Left renal cortex interstitium (tissue), 4 donors: ENCODE data around the gene BOC. TPM values are rescaled to one million over a fixed set of nuclear protein-coding genes. Genes with fewer than 3 reads are reported as not detected.

ENCODE experiments used
- DNase-seq, 4 donors: peaks; one replicate each; pipeline ENCODE4 v3.0.0-alpha.2; 2013; ENCODE audit warnings: low read depth in 4 of 4, low spot score in 2 of 4, missing footprints in 1 of 4
- polyA plus RNA-seq, 4 donors: library from polyadenylated mRNA; unstranded; fragments of 120-200 nt; gene quantifications; one replicate each; pipeline ENCODE4 v1.2.1, GENCODE V29; 2013; ENCODE audit not compliant: insufficient read length in 4 of 4

The BOC gene
- polyA plus RNA-seq, 4 donors = 22.9 to 38.1 (median 30.0) TPM

- DNase-seq = no peak
Observed at GRCh38 chr3:113247675-113248458, 36.5 kb downstream of the BOC start.

- DNase-seq = no peak
Observed at GRCh38 chr3:113249111-113249510, 37.8 kb downstream of the BOC start.

DNA sequence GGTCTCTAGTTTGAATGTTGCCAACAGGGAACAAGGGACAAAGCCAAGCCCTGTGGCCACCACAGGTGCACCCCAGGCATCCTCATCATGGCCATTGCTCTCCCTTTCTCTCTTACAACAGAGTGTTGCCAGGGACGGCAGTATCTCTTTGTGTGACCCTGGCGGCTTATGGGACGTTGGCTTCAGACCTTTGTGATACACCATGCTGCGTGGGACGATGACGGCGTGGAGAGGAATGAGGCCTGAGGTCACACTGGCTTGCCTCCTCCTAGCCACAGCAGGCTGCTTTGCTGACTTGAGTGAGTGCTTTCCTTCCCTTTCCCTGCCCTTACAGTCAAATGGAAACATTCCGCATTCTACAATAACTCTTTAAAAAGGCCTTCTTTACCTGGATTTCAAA, 38.2 kb downstream of the BOC start:
- no peak for DNase-seq

DNA sequence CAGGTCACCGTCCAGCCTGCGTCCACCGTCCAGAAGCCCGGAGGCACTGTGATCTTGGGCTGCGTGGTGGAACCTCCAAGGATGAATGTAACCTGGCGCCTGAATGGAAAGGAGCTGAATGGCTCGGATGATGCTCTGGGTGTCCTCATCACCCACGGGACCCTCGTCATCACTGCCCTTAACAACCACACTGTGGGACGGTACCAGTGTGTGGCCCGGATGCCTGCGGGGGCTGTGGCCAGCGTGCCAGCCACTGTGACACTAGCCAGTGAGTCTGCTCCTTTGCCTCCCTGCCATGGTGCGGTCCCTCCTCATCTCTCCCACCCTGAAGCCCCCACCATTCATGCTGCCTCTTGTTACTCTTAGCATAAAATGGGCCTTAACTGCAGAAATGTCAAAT, 39.2 kb downstream of the BOC start:
- DNase-seq = no peak

DNA sequence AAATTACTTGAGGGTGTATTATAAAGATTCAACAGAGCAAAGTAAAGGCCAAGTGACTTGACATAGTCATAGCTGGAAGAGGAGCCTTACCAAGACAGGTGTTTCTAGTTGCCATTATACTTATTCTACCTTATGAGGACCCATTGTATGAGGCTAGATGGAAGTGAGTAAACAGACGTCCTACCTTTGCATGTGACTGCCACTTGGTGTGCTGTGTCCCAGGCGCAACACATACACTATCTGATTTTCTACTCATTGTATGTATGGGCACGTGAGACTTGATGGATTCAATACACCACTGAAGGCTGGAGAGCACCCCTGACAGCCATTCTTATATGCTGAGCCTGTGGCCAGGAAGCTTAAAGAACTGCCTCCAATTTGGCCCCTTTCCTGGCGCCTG, 40.5 kb downstream of the BOC start:
- no peak for DNase-seq

GRCh38 chr3:113252553-113252952, 41.2 kb downstream of the BOC start:
- no peak for DNase-seq

DNA sequence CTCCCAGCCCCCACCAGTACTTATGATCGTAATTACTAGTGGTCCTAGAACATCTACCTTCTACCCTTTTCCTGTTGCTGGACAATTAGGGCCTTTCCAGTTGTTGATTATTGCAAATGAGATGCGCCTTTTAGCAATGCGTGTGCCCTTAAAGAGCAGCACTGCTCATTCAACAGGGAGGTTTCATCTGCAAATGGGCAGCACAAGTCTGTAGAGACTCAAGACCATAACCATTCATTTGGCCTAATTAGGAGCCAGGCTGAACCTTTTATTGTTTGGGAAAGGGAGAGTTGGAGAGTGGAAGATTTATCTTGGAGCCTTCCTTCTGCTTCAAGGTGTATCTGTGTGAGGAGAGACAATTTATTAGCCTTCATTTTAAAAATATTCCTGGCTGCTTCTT, 42.3 kb downstream of the BOC start:
- DNase-seq = no peak

DNA sequence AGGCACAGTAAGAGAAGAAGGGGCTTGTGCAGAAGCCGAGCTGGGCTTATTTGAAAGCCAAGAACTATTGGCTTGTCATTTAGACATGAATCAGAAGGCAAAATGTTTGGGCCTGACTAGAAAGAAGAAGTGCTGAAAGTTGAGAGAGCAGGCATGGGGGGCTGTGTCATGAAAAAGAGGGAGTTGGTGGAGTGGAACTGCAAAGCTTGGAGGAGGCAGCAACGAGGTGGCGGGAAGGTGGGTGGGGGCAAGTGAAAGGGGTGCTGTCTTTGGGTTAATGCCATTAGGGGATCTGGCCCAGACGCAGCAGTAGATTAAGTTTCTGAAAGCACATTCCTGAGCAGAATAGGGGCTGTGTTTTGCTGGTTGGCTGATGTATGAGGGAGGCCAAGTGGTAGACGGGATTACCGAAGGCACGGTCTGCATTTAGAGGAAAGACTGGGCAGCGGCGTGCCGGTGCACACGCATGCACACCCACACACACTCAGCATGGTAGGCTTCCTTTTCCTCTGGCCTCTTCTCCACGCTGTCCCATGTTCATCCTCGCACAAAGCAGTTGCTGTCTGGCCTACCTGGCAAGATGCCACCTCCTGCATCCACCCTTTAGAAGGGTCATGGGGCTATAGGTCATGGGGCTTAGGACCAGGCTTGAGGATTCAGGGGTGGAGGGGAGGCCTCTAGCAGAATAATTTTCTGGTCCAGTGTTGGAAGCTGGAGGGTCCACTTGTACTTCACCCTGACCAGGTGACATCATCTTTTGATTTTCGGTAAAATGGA, 43.0 kb downstream of the BOC start:
- no peak for DNase-seq

- DNase-seq = no peak
Observed at GRCh38 chr3:113255100-113255853, 43.9 kb downstream of the BOC start.

- no peak for DNase-seq
Observed at GRCh38 chr3:113255854-113256615, 44.7 kb downstream of the BOC start.

GRCh38 chr3:113258361-113258760, 47.0 kb downstream of the BOC start:
- no peak for DNase-seq

GRCh38 chr3:113259196-113259595, 47.8 kb downstream of the BOC start:
- DNase-seq = no peak

DNA sequence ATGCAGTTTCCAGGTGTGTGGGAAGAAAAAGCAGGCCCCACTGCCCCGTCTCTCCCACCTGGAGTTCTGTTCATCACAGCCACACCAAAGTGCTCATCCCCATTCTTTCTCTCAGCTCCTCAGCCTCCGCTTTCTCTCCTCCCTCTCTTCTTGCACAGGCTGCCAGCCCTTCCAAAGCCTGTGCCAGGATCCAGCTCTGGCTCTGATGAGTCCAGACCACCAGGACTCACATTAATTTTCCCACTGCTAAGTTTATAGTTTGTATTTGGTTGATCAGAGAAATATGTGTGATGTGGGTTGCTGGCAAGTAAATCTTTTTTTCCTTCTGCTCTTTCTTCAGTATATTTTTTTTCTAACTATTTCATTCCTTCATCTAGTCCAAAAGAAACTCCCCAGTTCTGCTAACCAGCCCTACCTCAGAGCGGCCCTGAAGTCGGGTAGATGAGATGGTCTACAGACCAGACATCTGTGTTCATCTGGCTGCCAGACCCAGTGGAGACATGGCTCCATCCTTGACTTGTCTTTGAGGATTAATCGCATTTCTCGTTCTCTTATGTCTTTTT, 49.8 kb downstream of the BOC start:
- DNase-seq = no peak

- DNase-seq = no peak
Observed at GRCh38 chr3:113261626-113262303, 50.4 kb downstream of the BOC start.

- DNase-seq = no peak
Observed at GRCh38 chr3:113262304-113262665, 50.9 kb downstream of the BOC start.

DNA sequence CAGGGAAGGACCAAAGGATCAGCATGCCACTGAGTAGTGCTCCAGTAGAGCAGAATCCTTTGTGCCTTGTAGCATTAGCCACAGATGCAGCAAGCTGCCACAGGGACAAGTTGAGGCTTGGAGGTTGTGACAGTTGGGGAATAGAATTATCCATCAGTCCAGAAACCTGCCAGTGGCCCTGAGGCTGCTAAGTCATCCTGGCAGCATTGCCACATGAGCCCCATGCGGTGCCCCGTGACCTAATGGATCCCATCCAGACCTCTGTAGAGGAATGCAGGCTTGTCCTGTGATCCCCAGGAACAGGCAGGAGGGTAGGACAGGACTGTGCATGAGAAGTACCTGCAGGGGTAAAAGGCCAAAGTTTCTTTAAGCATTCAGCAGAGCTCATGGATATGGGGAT, 51.7 kb downstream of the BOC start:
- no peak for DNase-seq

- DNase-seq = no peak
Observed at GRCh38 chr3:113263778-113264177, 52.4 kb downstream of the BOC start.

DNA sequence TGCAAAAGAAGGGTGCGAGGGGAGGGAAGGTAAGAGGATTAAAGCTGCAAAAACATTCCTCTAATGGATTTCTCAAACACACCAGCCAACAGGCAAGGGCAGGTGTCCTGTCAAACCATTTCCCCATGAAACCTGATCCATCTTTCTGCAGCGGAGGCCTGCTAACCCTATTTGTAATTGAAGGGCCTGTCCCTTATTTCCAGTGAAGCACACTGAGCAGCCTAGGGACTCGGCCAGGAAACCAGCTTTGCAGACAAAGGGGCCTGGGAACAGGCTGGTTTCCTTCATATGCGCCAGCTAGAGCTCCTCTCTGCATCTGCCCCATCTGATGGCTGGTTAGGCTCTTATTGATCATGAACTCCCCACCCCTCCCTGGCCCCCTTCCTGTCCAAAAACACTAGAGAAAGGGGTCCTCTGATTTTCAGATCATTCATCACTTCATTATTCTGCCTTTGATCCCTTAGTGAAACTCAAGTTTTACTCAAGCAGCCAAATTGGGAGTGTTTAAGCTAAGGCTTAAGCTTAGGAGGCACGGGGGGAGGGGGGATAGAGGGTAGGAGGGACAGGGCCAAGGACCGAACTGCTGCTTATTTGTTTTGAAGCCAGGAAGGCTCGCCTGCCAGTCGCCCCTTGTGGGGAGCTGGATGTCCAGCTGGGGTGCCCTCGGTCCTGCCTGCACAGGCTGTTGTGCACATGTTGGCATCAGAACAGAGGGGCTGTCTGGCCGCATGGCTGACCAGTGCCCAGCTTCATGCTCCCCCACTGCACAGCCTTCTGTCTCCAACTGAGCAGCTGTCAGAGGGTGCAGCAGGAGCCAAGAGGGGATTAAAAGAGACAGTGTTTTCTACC, 53.1 kb downstream of the BOC start:
- DNase-seq = no peak

DNA sequence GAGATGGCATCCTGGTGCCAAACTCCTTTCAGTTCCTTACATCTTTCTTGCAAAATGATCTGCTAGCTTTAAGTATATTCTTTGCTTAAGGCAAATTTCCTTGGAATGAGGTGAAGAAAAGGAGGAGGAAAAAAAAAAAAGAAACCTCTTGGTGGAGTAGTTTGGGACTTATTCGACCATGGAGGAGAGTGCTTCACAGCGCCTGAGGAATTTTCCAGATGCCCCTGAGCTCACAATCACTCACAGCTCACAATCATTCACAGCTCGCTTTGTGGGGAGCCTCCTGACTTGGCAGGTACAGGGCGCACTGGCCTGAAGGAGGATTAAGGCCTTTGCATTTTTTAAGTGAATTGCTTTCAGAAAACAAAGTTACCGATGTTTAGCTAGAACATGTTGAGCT, 53.9 kb downstream of the BOC start:
- no peak for DNase-seq
